Epithelial cell of prostate (primary cell): ENCODE measurements around the gene MVB12B.

Experiments used
- DNase-seq: peaks from one replicate; pipeline ENCODE4 v3.0.0-alpha.2; 2011; ENCODE audit warnings: low read depth, low spot score
- H3K27ac ChIP-seq: fragments of 450-650 bp; 2 replicates; pipeline ENCODE4 v1.5.1; 2017; ENCODE audit warnings: mild to moderate bottlenecking

The MVB12B gene

DNA sequence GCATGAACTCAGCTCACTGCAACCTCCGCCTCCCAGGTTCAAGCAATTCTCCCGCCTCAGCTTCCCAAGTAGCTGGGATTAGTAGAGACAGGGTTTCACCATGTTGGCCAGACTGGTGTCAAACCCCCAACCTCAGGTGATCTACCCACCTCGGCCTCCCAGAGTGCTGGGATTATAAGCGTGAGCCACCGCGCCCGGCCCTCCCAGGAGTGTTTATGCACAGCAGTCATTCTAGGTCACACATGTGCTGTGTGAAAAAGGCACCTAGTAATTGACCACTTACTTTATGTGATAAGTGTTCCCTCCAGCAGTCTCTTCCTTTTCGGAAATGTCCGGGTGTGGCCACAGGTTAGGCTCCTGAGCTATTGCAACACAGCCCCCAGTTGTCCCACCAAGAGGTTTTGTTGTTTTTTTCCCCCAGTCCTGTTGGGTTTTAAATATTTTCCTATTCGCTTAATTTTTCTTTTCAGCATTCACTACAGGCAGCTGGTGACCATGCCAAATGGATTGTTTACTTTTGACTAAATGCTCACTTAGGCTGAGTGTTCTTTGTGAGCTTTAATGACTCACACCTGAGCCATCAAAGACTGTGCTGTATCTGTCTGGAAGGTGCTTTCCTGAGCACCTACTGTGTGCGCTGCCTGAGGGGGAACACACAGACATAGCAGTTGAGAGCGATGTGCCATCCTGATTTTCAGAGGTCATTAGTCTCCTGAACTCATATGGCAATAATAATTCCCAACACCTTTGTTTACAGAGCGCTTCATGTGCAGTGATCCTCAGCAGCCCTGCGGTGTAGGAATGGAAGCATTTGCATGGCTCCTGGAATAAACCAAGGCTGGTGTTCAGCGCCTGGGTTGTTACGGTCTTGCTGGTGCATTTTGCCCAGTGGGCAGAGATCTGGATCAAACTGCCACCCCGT is 94.3 kb downstream of the MVB12B start:
- H3K27ac ChIP-seq = peak overlapping the region; percentile 44

DNA sequence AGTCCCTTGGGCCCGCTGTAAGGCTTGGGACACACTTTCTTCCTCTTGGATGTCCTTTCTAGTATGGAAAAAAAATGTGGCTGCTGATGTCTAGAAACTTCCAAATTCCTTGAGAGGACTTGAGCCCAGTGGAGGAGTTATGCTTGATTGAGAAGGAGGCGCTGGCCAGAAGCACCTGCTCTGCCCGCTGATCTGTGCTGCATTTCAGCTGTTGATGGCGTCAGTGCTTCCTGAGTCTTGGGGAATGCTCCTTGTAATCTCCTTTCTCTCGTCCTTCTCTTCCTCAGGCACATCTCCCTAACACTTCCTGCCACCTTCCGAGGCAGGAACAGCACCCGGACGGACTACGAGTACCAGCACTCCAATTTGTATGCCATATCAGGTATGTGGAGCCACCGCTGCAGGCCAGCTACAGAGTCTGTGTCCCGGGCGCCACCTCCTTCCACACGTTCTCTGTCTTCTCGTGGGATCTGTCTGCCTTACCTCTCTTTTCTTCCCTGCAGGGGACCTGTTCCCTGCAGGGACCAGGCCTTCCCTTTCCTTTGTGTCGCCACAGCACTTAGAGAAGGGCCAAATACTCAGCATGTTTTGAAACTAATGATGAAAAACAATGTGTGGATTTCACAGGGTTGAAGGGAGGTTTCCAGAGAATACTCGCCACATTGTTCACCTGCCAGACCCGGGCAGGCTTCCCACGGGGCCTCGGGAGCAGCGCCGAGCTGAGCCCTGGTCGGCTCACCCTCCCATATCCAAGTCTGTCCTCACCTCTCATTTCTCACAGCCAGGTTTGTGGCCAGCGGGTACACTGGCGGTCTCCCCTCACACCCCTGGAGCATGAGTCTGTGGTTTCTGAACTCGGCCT is 95.2 kb downstream of the MVB12B start:
- no peak for DNase-seq
- no peak overlapping the region for H3K27ac ChIP-seq

More for the DNA sequence above, 94.3 kb downstream of the MVB12B start:
- DNase-seq = peak; percentile 64

DNA sequence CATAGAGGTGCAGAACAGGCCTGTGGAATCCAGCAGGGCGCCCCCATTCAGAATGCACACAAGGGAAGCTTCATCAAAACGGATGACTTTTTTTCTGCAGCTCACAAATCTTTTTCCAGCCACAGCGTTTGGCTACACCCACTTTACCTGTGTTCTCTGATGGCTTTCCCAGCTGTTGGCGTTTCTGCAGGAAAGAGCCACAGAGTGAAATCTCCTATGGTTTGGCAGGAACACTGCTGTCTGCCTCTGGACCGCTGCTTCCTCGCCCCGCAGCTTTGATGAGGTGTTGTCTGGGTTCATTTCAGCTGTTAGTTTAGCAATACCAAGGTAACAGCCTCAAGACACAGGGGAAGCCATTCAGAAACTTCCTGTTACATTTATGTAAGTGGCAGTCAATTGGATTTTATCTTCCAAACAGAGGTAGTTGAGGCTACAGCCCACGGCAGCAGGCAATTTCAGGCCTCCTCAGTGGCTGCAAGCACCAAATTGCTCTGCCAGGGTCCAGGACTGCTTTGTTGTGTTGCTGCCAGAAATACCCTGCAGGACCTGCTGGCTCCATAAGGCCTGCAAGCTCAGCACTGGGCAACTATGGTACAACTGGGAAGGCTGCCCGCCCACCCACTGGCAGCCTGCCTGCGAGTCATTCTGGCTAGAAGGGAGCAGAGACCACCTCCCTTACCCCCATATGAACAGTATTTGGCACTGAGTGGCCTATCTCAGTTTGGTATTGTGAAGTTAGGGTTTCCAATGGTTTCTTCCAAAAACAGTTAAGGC is 96.7 kb downstream of the MVB12B start:
- no peak for DNase-seq
- H3K27ac ChIP-seq = no peak overlapping the region

DNA sequence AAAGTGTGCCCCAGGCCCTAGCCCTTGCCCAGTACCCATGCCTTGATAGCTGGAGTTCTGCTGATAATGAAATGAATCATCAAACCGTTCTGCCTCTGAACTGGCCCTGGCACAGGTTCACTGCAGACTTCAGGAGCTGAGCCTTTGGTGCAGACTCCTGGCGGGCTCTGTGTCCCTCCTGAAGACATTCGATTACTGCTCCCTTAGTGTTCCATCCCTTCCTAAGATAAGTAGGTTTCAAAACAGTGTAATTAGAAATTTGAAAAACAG is 97.2 kb downstream of the MVB12B start:
- no peak for DNase-seq
- H3K27ac ChIP-seq = no peak overlapping the region

DNA sequence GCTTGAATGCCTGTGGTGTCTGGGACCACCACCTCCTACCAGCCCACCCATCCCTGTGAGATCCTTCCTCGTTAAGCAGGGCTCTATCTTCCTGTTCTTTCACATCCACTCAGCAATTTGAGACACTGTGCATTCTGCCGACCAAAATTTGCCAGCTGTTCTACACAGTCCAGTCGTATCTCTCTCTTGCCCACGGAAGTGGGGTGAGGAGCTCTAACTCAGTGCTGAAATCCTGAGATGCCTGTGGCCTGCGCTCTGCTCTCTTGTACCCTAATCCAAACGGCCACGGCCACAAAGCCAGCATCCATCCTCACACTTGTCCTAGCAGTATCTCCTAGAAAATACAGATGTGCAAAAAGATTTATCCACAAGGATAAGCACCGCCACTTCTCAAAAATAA is 97.9 kb downstream of the MVB12B start:
- DNase-seq = no peak
- no peak overlapping the region for H3K27ac ChIP-seq

DNA sequence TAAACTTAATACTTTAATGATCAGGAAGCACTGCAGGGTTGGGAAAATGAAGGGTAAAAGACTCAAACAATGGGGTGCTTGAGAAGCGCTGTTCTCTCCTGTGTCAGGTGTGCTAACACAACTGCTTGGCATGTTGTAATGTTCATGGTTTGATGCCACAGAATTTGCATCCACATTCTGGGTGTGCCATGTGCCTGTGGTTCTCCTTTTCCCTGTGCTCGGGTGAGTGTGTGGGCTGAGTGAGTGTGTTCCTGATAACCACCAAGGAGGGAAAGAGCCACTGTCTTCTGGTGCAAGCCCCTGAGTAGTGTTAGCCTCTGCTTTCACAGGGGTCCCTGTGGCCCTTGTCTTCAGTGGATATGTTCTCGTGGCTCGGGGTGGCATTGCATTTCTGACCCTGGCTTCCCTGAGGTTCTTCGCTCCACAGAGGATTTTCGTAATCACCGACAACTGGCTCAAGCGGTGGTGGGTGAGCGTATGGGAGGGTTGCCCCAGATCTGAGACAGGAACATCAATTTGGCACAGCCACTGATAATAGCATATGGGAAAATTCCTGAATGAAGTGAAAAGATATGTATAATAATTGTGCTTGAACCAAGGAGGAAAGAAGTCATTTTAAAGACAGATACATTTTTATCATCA is 102.0 kb downstream of the MVB12B start:
- no peak overlapping the region for H3K27ac ChIP-seq
- no peak for DNase-seq

DNA sequence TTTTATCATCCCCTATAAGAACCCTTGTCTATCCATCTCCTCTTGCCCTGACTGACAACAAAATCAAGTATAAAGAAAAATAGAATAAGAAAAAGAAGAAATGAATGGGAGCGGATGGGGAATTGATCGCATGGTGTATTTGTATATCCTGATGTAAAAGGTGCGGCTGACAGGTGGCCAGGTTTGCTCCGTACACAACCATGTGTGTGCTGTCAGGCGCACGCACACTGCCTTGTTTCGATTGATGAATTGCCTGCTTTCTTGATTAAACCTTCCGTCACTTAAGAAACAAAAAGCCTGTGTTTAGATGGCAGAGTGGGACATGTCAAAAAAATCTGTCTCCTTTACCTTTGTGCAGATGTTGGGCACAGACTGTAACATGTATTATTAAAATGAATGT is 102.6 kb downstream of the MVB12B start:
- DNase-seq = no peak
- H3K27ac ChIP-seq = no peak overlapping the region

DNA sequence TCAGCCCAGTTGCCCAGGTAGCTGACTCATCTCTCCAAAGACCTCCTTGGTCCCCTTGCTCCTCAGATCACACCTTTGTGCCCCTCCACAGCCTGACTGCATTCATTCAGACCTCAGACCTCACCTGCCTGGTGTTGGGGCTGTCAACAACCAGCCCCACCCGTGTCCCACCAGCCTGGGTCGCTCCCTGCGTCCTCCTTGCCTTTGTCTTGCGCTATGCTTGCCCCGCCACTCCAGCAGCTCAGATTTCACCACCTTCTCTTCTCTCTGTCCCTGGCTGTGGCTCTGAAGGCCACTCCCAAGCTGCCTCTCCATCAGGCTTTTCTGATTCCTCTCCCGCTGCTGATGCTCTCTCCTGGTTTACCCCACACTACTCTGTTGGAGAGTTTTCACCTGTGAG is 103.5 kb downstream of the MVB12B start:
- DNase-seq = no peak
- H3K27ac ChIP-seq = no peak overlapping the region

DNA sequence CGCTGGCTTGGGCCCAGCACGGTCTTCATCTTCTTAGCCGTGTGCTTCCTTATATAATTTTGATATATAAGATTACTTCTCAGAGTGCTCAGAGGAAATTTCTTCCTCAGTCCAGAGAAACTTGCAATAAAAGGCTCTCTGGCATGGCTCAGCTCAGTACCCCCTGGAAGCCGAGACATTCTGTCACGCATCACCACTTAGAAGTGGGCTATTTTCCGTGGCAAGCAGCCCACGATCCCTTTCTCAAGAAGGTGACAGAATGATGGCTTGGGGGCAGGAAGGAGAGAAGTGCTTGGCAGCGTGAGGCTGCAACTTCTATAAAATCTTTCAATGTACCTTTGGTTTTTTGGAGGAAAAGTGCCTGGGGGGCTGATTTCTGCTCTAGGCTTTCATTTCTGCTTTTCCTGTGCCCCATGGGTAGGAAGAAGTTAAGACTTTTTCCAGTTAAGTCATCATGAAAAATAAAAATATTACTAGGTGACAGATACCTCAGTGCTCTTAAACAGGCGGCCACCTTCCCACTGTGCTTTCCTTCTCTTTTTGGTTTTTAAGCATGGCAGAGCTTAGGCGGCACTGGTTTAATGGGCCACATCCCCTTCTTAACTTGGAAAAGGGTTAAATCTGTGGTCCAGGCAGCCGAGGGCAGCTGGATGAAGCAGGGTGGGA is 104.6 kb downstream of the MVB12B start:
- no peak for DNase-seq
- no peak overlapping the region for H3K27ac ChIP-seq

DNA sequence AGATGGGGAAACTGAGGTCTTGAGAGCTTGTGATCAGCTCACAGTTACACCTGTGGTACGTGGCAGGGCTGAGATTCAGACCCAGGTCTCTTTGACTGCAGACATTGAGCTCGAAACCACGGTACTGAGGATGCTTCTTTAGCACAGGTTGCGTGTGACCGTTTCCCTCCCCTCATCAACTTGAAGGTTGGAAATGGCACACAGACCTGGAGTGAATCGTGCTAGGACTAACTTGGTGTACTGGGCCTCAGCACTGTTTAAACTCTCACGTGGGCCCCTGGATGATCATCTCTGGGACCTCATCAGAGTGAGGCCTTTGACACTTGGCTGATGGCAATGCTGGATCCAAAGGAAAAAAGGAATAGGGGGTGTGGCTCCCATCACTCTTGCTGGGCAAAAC is 106.0 kb downstream of the MVB12B start:
- H3K27ac ChIP-seq = no peak overlapping the region
- no peak for DNase-seq

DNA sequence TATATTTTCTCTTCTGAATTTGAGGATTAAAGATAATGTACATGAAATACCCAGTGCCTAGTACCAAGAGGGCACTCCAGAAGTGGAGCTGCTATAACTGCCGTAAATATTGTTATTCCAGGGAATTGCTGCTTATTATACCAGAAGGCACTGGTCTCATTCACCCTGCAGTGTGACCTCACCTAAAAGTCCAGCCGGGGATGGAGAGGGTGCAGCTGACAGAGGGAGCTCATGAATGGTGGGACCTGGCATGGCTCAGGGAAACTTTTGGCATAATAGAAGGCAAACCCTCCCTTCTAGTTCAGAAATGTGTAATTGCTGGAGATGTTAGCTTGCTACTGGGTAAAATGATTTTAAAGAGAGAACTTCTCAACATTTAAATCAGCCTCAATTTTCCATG is 108.5 kb downstream of the MVB12B start:
- DNase-seq = no peak
- H3K27ac ChIP-seq = no peak overlapping the region

DNA sequence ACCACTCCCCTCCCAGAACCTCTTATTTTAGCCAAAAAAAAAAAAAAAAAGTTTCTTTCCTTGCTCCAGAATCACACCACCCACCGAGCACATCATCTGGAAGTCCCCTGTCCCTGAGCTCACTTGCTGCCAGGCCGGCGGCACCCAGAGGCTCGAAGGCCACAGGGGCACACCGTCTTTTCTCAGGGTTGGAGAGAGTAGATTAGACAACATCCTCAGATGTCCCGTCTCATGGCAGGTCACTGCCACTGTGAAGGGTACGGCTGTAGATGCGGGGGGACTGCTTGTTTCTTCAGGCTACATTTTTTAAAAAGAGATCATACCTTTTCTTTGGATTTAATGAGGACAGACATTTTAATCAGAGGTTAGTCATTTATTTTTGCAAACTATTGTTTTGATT is 109.0 kb downstream of the MVB12B start:
- DNase-seq = no peak
- no peak overlapping the region for H3K27ac ChIP-seq

DNA sequence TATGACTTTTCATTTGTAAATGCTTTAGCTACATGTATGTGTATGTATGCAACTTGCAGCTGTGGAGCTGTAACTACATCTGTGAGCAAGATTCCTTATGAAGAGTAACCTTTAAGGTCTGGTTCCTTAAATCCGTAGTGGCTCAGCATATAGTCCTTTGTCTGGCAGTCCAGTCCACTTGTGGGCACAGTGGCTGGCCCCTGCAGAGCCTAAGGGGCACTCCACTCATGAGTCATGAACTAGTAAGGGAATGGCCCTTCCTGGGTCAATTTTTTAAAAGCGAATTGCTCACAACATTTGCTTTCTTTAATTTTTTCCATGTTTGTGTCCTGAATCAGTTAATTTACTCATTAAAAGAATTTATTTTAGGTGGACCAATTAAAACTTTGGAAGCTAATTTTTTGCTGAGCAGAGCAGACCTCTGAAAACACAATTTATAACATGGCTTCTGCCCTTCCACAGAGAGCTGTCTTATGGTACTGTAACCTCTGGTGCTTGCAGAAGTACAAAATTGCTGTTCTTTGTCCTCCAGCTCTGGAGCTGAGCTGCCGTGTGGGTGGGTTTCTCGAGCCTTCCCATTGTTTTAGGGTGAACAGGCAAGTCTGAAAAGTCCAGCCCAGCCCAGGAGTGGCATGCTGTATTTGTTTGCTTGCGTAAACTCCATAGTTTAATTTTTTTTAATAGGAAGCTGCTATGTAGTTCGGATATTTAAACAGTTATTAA is 110.1 kb downstream of the MVB12B start:
- DNase-seq = no peak
- no peak overlapping the region for H3K27ac ChIP-seq

DNA sequence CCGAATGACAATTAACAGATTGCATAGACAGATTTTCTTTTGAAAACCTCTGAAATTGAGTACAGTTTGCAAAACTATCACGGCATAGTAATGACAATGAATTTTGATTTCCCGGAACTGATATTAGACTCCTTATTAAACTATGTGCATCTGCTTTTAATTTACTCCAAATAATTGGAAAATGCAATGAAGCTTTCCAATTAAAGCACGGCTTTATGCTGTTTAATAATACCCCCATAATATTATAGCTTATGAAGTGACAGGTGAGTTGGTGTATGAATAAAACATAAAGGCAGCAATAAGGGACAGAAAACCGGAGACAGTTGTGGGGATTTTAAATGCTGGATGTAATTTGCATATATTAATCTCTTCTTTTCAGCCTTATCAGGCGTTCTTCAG is 110.6 kb downstream of the MVB12B start:
- H3K27ac ChIP-seq = no peak overlapping the region
- DNase-seq = no peak

DNA sequence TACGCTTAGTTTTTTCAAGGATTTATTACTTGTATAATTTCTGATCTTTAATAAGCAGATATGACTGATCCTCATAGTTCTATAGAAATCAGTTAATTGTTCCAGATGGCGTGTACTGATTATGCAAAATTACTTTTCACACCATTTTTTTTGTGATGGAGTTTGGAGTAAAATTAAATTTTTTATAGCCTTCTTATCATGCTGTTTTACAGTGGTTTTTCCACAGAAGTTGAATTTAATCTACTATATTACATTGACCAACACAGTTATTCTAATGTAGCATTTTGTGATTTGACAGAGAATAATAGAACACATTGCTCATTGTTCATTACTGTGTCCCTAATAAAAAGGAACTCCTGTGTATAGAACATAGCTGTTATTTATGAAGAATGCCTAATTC is 111.1 kb downstream of the MVB12B start:
- H3K27ac ChIP-seq = no peak overlapping the region
- no peak for DNase-seq

DNA sequence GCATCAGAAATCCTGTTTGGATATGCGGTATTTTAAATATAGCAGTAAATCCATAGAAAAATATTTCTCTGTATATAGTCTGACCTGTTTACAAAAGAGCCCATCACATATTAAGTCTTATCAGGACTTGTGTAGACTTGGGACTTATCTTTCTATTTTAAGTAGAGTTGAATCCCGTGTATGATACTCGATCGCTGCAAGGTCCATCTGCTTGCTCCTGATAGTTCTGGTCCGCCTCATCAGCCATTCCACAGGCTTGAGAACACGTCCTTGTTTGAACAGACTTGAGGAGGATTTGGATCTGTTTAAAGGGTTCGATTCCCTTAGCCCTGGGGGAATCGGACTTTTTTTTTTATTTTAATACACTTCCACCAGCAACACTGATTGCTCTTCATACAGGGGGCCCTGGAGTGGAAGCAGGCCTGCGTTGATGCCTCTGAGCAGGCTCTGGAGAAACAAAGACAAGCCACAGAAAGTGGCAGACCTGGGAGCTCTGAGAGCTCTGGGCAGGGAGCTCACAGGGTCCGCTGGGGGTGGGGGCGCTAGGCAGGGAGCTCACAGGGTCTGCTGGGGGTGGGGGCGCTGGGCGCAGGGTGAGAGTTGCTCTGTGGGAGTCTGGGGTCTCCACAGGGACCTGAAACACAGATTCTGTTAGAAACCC is 112.2 kb downstream of the MVB12B start:
- H3K27ac ChIP-seq = no peak overlapping the region
- DNase-seq = no peak

DNA sequence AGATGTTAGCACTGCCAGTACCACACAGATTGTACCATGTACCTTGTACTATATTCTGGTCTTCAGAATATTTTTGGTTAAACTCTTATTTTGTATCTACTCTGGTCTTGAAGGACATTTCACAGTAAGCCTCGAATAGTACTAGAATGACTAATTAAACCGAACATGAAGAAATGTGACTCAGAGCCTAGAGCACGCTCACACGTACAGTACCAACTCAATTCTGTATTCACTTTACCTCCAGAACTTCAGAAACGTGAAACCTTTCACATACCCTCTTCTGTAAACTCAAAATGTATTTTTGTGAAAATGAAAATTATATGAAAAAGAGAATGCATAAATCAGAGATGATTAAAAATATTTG is 112.8 kb downstream of the MVB12B start:
- DNase-seq = no peak

DNA sequence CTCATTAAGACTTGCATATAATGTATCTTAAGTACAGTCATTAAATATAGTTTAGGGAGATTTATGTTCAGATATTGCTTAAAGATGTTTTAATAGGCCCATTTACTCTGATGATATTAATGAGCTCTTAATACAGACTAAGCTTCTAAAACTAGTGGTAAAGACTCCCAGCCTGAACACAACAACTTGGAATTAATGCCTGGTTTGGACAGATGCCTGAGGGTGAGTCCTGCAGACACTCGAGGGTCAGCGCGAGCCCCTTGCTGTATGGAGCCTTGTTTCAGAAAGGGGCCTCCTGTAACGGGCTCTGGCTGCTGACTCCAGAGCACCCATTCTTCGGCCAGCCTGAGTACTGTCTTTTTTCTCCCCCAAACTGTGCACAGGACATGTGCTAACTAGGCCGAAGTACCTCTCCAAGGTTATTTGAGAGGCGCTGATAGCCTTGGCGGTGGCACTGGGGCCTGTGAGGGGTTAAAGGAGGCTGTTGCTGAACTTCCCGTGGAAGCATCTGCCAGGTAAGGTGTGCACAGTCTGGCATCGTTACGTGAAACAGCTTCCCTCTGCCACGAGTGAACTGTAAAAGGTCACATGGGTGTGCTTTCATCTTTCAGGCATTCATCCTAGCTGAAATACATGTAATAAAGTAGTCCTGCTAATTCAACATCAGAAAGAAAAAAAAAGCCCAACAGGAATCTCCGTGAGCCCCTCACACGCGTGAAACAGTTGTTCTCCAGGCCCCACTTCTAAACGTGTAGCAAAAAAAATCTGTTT is 113.4 kb downstream of the MVB12B start:
- H3K27ac ChIP-seq = no peak overlapping the region

More for the DNA sequence above, 112.8 kb downstream of the MVB12B start:
- H3K27ac ChIP-seq = no peak overlapping the region

More for the DNA sequence above, 113.4 kb downstream of the MVB12B start:
- no peak for DNase-seq
